Smooth muscle cell (in vitro differentiated cells): ENCODE measurements around the gene ARPC1B. TPM values are rescaled to one million over a fixed set of nuclear protein-coding genes. Genes with fewer than 3 reads are reported as not detected.

Experiments
- DNase-seq: peaks from one replicate; lab custom pipeline; 2025; ENCODE audit not compliant: unreplicated experiment; lab: John Stamatoyannopoulos, UW
- H2AFZ ChIP-seq: fragments of 200-600 bp; sonication (generic); 2 replicates; pipeline ENCODE4 v1.6.0; 2016; ENCODE audit warnings: antibody characterized with exemption, low read depth, mild to moderate bottlenecking
- H3F3A ChIP-seq: fragments of 200-600 bp; sonication (generic); 2 replicates; pipeline ENCODE4 v1.6.0; 2017; ENCODE audit warnings: antibody characterized with exemption, low read depth
- H3K27ac ChIP-seq: fragments of 200-600 bp; sonication (generic); 2 replicates; pipeline ENCODE4 v1.5.1; 2016; ENCODE audit warnings: low read depth, mild to moderate bottlenecking
- H3K27me3 ChIP-seq: fragments of 200-600 bp; sonication (generic); 2 replicates; pipeline ENCODE4 v1.6.1; 2016; ENCODE audit warnings: low read depth, mild to moderate bottlenecking
- H3K36me3 ChIP-seq: fragments of 200-600 bp; sonication (generic); 2 replicates; pipeline ENCODE4 v1.5.1; 2016; ENCODE audit warnings: low read depth
- H3K4me1 ChIP-seq: fragments of 200-600 bp; sonication (generic); 2 replicates; pipeline ENCODE4 v1.5.1; 2016; ENCODE audit warnings: low read depth
- H3K4me2 ChIP-seq: fragments of 200-600 bp; sonication (generic); 2 replicates; pipeline ENCODE4 v1.6.0; 2016; ENCODE audit warnings: mild to moderate bottlenecking
- H3K4me3 ChIP-seq: fragments of 200-600 bp; sonication (generic); 2 replicates; pipeline ENCODE4 v1.5.1; 2016; ENCODE audit warnings: mild to moderate bottlenecking
- H3K79me2 ChIP-seq: fragments of 200-600 bp; sonication (generic); 2 replicates; pipeline ENCODE4 v1.6.0; 2016; ENCODE audit warnings: low read depth, mild to moderate bottlenecking
- H3K9ac ChIP-seq: fragments of 200-600 bp; sonication (generic); 2 replicates; pipeline ENCODE4 v1.6.0; 2016; ENCODE audit warnings: low read depth
- H3K9me3 ChIP-seq: fragments of 200-600 bp; sonication (generic); replicated peaks from 2 replicates; pipeline ENCODE4 v1.5.1; 2016; ENCODE audit warnings: low read depth
- H4K20me1 ChIP-seq: fragments of 200-600 bp; sonication (generic); 2 replicates; pipeline ENCODE4 v1.6.0; 2016; ENCODE audit warnings: low read depth
- CTCF ChIP-seq: fragments of 200-600 bp; sonication (generic); IDR thresholded peaks from 2 replicates; pipeline ENCODE4 v1.5.1; 2017; ENCODE audit warnings: borderline replicate concordance, mild to moderate bottlenecking, antibody characterized with exemption; ENCODE audit not compliant: insufficient read depth, poor library complexity, severe bottlenecking
- WGBS: methylation state at CpG from one replicate; pipeline ENCODE4 v1.1.7; 2016; ENCODE audit warnings: low lambda C conversion rate; 5-methylcytosine and 5-hydroxymethylcytosine counted together
- polyA plus RNA-seq: library from polyadenylated mRNA; unstranded; fragments of >200 nt; fragmentation: Nextera tagmentation; extraction: Ambion mirVana; gene quantifications from 2 replicates; pipeline ENCODE4 v1.2.1, GENCODE V29; 2016
- total RNA-seq: library from RNA; depleted of rRNA; stranded (reverse); fragments of >200 nt; gene quantifications from 2 replicates; pipeline ENCODE4 v1.2.3, GENCODE V29; 2014

ARPC1B gene
- total and polyA plus RNA-seq, 2 experiments from 2014 or later = 105 to 225 TPM

- Histone ChIP-seq H3K4me2 (no peak overlapping the region), H3K79me2 (peaks cover 28% of the 10 kb centered on the region), H3K4me1 (no peaks in the 10 kb centered on the region), H3K27me3 (no peaks in the 10 kb centered on the region), H3K9me3 (no peaks in the 10 kb centered on the region), H2AFZ (no peak overlapping the region), H3K36me3 (no peaks in the 10 kb centered on the region), H3K9ac (no peak overlapping the region), H3K27ac (no peak overlapping the region), H4K20me1 (peaks cover 13% of the 10 kb centered on the region), H3K4me3 (no peak overlapping the region), H3F3A (peaks cover 2% of the 10 kb centered on the region)
- TF ChIP-seq CTCF = no peak
- 70% methylated on average over 21 of the region's 21 CpGs for WGBS
- no peak for DNase-seq
These were observed 2.0 kb upstream of the ARPC1B start for GRCh38 chr7:99372275-99373090.

DNA sequence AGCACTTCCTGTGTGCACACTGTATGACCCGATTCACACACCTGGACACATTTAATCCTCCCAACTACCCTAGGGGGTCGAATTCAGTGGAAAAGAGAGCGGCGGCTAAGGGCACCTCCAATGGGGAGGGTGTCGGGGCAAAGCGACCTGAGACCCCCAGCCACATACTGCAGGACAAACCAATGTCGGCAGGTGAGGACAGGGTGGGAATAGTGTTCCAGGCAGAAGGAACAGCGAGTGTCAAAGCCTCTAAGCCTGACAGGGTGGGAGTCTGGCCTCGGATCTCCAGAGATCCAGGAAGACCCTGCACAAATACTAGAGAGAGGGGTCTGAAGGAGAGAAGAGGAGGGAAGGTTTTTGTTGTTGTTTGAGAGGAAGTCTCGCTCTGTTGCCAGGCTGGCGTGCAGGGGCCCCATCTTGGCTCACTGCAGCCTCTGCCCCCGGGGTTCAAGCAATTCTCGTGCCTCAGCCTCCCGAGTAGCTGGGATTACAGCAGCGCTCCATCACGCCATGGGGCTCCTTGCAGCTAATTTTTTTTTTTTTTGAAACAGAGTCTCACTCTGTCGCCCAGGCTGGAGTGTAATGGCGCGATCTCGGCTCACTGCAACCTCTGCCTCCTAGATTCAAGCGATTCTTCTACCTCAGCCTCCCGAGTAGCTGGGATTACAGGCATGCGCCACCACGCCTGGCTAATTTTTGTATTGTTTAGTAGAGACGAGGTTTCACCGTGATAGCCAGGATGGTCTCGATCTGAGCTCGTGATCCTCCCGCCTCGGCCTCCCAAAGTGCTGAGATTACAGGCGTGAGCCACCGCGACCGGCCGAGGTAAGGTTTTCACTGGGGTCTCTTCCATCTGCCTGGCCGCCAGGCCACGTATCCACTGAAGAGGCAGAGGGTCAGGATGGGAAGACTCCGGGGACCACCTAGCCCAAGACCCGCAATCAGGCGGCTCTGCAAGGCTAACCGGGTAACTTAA is 1.2 kb upstream of the ARPC1B start:
- no peak for DNase-seq
- Histone ChIP-seq H3K27ac (no peak overlapping the region), H3K4me3 (peak overlapping the region; percentile 96), H4K20me1 (peaks cover 13% of the 10 kb centered on the region), H2AFZ (no peak overlapping the region), H3K4me2 (peak overlapping the region; percentile 86), H3K9ac (no peak overlapping the region), H3F3A (peaks cover 6% of the 10 kb centered on the region), H3K27me3 (no peaks in the 10 kb centered on the region), H3K4me1 (no peaks in the 10 kb centered on the region), H3K36me3 (no peaks in the 10 kb centered on the region), H3K9me3 (no peaks in the 10 kb centered on the region), H3K79me2 (peaks cover 31% of the 10 kb centered on the region)
- no peak for TF ChIP-seq CTCF
- 87% methylated on average over 41 of the region's 41 CpGs for WGBS

GRCh38 chr7:99375070-99375807 is 709 bp downstream of the ARPC1B start:
- Histone ChIP-seq H3K4me1 (peaks cover 4% of the 10 kb centered on the region), H3K27me3 (no peaks in the 10 kb centered on the region), H4K20me1 (peaks cover 28% of the 10 kb centered on the region), H3K36me3 (no peaks in the 10 kb centered on the region), H3K9ac (peak overlapping the region; percentile 36), H3K27ac (peak overlapping the region; percentile 38), H3K9me3 (no peaks in the 10 kb centered on the region), H2AFZ (no peak overlapping the region), H3K4me3 (peak overlapping the region; percentile 96), H3F3A (peaks cover 10% of the 10 kb centered on the region), H3K4me2 (peak overlapping the region; percentile 86), H3K79me2 (peaks cover 42% of the 10 kb centered on the region)
- TF ChIP-seq CTCF = no peak
- 11% methylated on average over 28 of the region's 58 CpGs for WGBS
- DNase-seq = peak; percentile 66
